HepG2 (cell line): Measurements from ENCODE around the gene TMEM132D.

Experiments used
- CREB3 ChIP-seq: sonication (generic); formaldehyde crosslinking; IDR thresholded peaks from 2 replicates; pipeline ENCODE4 v1.5.0; 2020; ENCODE audit warnings: missing genetic modification reagents
- HDAC2 ChIP-seq: sonication (generic); formaldehyde crosslinking; IDR thresholded peaks from 2 replicates; pipeline ENCODE4 v1.4.0; 2020; ENCODE audit warnings: missing genetic modification reagents
- KDM1A ChIP-seq: IDR thresholded peaks from 2 replicates; pipeline ENCODE4 v1.6.1; 2016; ENCODE audit warnings: missing compliant biosample characterization
- PHF8 ChIP-seq: sonication (generic); formaldehyde crosslinking; IDR thresholded peaks from 2 replicates; pipeline ENCODE4 v1.5.0; 2020; ENCODE audit warnings: missing genetic modification reagents
- POLR2A ChIP-seq, 2 experiments: IDR thresholded peaks; 2 replicates each; pipeline ENCODE4 v1.6.1; 2011; ENCODE audit warnings: low read depth in 2 of 2, low read length in 2 of 2, mild to moderate bottlenecking in 1 of 2, moderate library complexity in 1 of 2; ENCODE audit not compliant: insufficient read depth in 1 of 2
- REL ChIP-seq: sonication (generic); formaldehyde crosslinking; conservative IDR thresholded peaks from 2 replicates; pipeline ENCODE4 v1.8.0; 2022; ENCODE audit warnings: mild to moderate bottlenecking, missing genetic modification reagents, moderate library complexity
- RFX5 ChIP-seq: IDR thresholded peaks from 2 replicates; pipeline ENCODE4 v1.6.1; 2011; ENCODE audit warnings: low read depth, low read length, improper control_type of control experiment
- TAF1 ChIP-seq: sonication (generic); formaldehyde crosslinking; IDR thresholded peaks from 2 replicates; pipeline ENCODE4 v1.4.0; 2020; ENCODE audit warnings: missing genetic modification reagents
- ZBTB33 ChIP-seq: sonication (generic); formaldehyde crosslinking; IDR thresholded peaks from 2 replicates; pipeline ENCODE4 v1.4.0; 2020; ENCODE audit warnings: missing genetic modification reagents
- ZNF276 ChIP-seq: sonication (generic); formaldehyde crosslinking; IDR thresholded peaks from 2 replicates; pipeline ENCODE4 v1.4.0; 2020; ENCODE audit warnings: mild to moderate bottlenecking, low read depth, missing genetic modification reagents
- ZNF543 ChIP-seq: sonication (generic); formaldehyde crosslinking; IDR thresholded peaks from 2 replicates; pipeline ENCODE4 v1.4.0; 2020; ENCODE audit warnings: mild to moderate bottlenecking, missing genetic modification reagents

- TF ChIP-seq KDM1A (CRISPR knock-in tag) (no peak), ZNF543 (CRISPR knock-in tag) (no peak), POLR2A (IDR thresholded peaks at IDR 0.05; ENCODE audit: insufficient read depth in 1 of 2, low read depth in 2 of 2, low read length in 2 of 2) (no peak), ZNF276 (CRISPR knock-in tag) (no peak), ZBTB33 (CRISPR knock-in tag) (no peak), RFX5 (no peak), HDAC2 (CRISPR knock-in tag) (no peak), REL (no peak), PHF8 (CRISPR knock-in tag) (no peak), CREB3 (CRISPR knock-in tag) (no peak), TAF1 (CRISPR knock-in tag) (no peak)
Measured at GRCh38 chr12:129788506-129789084, 115.2 kb downstream of the TMEM132D start.
